Measurements from ENCODE around the gene DACT1. TPM values are rescaled to one million over a fixed set of nuclear protein-coding genes. Genes with fewer than 3 reads are reported as not detected.

Gene DACT1
- total RNA-seq, 2 donors from 2014 or later: 3.5 to 21.2 TPM

- no peak for TF ChIP-seq CTCF (IDR thresholded peaks at IDR 0.05)
- H3K4me3 ChIP-seq: no peak overlapping the region
- no peaks in the 10 kb centered on the region for H3K27me3 ChIP-seq
- no peak for DNase-seq (ENCODE audit: low spot score)
- H3K36me3 ChIP-seq: no peaks in the 10 kb centered on the region
- H3K4me1 ChIP-seq: no peaks in the 10 kb centered on the region
- H3K27ac ChIP-seq: no peak overlapping the region
- no peaks in the 10 kb centered on the region for H3K9me3 ChIP-seq
Measured at GRCh38 chr14:58629281-58629680, 8.5 kb upstream of the DACT1 start.

GRCh38 chr14:58631732-58632131 is 6.0 kb upstream of the DACT1 start:
- no peak overlapping the region for H3K27ac ChIP-seq
- no peaks in the 10 kb centered on the region for H3K36me3 ChIP-seq
- no peaks in the 10 kb centered on the region for H3K9me3 ChIP-seq
- no peak for TF ChIP-seq CTCF (IDR thresholded peaks at IDR 0.05)
- DNase-seq (ENCODE audit: low spot score): no peak
- no peak overlapping the region for H3K4me3 ChIP-seq
- peaks cover 0 to 12% of the 10 kb centered on the region in 2 donors for H3K4me1 ChIP-seq
- H3K27me3 ChIP-seq: no peaks in the 10 kb centered on the region

- no peaks in the 10 kb centered on the region for H3K27me3 ChIP-seq
- H3K27ac ChIP-seq: no peak overlapping the region
- H3K36me3 ChIP-seq: no peaks in the 10 kb centered on the region
- no peak for DNase-seq (ENCODE audit: low spot score)
- TF ChIP-seq CTCF (IDR thresholded peaks at IDR 0.05): no peak
- no peaks in the 10 kb centered on the region for H3K9me3 ChIP-seq
- peaks cover 0 to 19% of the 10 kb centered on the region in 2 donors for H3K4me1 ChIP-seq
- no peak overlapping the region for H3K4me3 ChIP-seq
Measured at GRCh38 chr14:58633831-58634230, 3.9 kb upstream of the DACT1 start.

- Histone ChIP-seq H3K4me1 (peaks cover 0 to 27% of the 10 kb centered on the region in 2 donors), H3K9me3 (no peaks in the 10 kb centered on the region), H3K36me3 (no peaks in the 10 kb centered on the region), H3K27ac (no peak overlapping the region), H3K27me3 (no peaks in the 10 kb centered on the region), H3K4me3 (no peak overlapping the region)
- DNase-seq (ENCODE audit: low spot score): no peak
- no peak for TF ChIP-seq CTCF (IDR thresholded peaks at IDR 0.05)
Measured at GRCh38 chr14:58634406-58635090, 3.2 kb upstream of the DACT1 start.

- Histone ChIP-seq H3K4me1 (peaks cover 0 to 34% of the 10 kb centered on the region in 2 donors), H3K4me3 (no peak overlapping the region), H3K27me3 (no peaks in the 10 kb centered on the region), H3K9me3 (no peaks in the 10 kb centered on the region), H3K27ac (peak overlapping the region in 1 of 2 donors; percentile 32), H3K36me3 (no peaks in the 10 kb centered on the region)
- TF ChIP-seq CTCF (IDR thresholded peaks at IDR 0.05): no peak
- no peak for DNase-seq (ENCODE audit: low spot score)
Measured at GRCh38 chr14:58635091-58635830, 2.5 kb upstream of the DACT1 start.

Data from right atrium auricular region (tissue), 2 donors.